BE2C (cell line): ENCODE results near the gene NQO2.
A peak's percentile ranks its signal among the peaks of the same experiment; 100 is the strongest.

Experiments used
- DNase-seq: peaks from one replicate; pipeline ENCODE4 v3.0.0-alpha.2; 2020
- H3K27me3 ChIP-seq: fragments of 250-450 bp; sonication (Bioruptor Pico); 2 replicates; pipeline ENCODE4 v1.5.1; 2020; ENCODE audit warnings: mild to moderate bottlenecking
- H3K36me3 ChIP-seq: fragments of 250-450 bp; sonication (Bioruptor Pico); 2 replicates; pipeline ENCODE4 v1.5.1; 2020; ENCODE audit warnings: mild to moderate bottlenecking
- H3K4me1 ChIP-seq: fragments of 250-450 bp; sonication (Bioruptor Pico); 2 replicates; pipeline ENCODE4 v1.5.1; 2020
- H3K4me3 ChIP-seq: 2 replicates; pipeline ENCODE4 v1.5.1; 2011; ENCODE audit warnings: low read depth, low read length
- H3K9me3 ChIP-seq: fragments of 250-450 bp; sonication (Bioruptor Pico); 2 replicates; pipeline ENCODE4 v1.5.1; 2020
- CTCF ChIP-seq: IDR thresholded peaks from 2 replicates; pipeline ENCODE4 v1.5.1; 2012; ENCODE audit warnings: mild to moderate bottlenecking, low read depth, low read length

NQO2 gene

DNA sequence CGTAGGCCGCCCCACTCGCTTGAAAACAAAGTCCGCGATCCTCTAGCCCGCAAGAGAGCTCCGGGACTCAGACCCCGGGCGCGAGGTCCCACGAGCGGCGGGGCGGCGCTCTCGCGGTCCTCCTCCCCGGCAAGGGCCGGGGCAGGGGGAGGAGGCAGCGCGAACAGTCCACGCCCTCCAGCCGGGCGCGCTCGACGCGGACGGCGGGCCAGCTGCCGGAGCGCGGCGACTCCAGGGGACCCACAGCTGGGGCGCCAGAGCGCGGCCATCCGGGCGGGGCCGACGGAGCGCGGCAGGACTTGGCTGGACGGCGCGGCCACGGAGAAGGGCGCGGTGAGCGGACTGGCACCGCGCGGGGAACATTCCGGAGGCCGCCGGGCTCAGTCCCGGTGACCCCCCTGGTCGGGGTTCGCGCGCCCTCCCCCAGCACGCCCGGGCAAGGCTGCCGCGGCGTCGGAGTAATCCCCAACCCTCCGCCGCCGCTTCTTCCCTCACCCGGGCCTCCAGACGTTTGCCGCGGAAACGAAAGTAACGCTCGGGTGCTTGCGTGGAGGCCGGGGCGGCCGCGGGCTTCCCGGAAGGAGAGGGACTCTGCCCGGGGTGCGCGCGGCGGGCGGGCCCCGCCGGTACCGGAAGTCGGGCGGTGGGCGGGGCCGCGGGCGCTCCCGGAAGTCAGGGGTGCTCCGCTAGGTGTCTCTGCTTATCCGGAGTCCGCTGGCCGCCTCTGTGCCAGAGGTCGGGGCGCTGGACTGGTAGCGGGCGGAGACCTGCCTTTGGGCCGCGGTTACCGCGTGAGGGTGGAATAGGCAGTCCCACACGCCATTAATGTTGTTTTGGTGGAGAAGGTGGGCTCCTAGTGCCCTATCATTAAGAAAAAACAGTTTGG is 68.9 kb downstream of the NQO2 start, which contains the start of gene RIPK1:
TSS of gene RIPK1 (plus strand) at position 166 of the 886 bp plus-strand sequence. CDS start 8,330 bp downstream, outside the sequence.
- Histone ChIP-seq H3K27me3 (no peaks in the 10 kb centered on the region), H3K4me1 (no peaks in the 10 kb centered on the region), H3K4me3 (peak within 1 kb of the TSS; percentile 77), H3K9me3 (no peaks in the 10 kb centered on the region), H3K36me3 (no peaks in the 10 kb centered on the region)
- TF ChIP-seq CTCF: peak; percentile 31
- DNase-seq: peak; percentile 96
